ENCODE data around the gene TOR2A. TPM values are rescaled to one million over a fixed set of nuclear protein-coding genes. Genes with fewer than 3 reads are reported as not detected.

Gene TOR2A
- total and polyA plus RNA-seq, 3 donors from 2014 or later = 28.7 to 32.0 (median 30.4) TPM

DNA sequence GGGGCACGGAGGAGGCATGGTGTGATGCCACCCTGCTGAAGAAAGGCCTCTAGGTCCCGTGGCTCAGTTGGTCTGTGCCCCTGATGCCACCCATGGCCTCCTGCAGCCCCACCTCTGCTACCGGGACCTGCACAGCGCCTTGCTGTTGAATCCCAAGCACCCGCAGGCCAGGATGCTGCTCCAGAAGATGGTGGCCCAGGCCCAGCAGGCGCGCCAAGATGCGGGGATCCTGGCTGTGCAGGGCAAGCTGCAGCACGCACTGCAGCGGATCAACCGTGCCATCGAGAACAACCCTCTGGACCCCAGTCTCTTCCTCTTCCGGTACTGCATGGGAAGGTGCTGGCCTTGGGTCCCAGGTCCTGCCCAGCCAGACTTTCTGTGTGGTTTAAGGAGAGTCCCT lies 12.1 kb downstream of the TOR2A start:
- intact Hi-C loops (cut with DNase I; ENCODE audit: low total_unique reads) = no loop called here
- no peak overlapping the region for H3K4me3 ChIP-seq
- H3K4me1 ChIP-seq = peaks cover 18% of the 10 kb centered on the region
- no peak overlapping the region for H3K27ac ChIP-seq
- no peaks in the 10 kb centered on the region for H3K36me3 ChIP-seq (ENCODE audit: low read depth, missing control alignments)
- 97 to 98% methylated on average over 10 to 13 of the region's 13 CpGs for WGBS, 2 donors
- TF ChIP-seq, protein P1, sequence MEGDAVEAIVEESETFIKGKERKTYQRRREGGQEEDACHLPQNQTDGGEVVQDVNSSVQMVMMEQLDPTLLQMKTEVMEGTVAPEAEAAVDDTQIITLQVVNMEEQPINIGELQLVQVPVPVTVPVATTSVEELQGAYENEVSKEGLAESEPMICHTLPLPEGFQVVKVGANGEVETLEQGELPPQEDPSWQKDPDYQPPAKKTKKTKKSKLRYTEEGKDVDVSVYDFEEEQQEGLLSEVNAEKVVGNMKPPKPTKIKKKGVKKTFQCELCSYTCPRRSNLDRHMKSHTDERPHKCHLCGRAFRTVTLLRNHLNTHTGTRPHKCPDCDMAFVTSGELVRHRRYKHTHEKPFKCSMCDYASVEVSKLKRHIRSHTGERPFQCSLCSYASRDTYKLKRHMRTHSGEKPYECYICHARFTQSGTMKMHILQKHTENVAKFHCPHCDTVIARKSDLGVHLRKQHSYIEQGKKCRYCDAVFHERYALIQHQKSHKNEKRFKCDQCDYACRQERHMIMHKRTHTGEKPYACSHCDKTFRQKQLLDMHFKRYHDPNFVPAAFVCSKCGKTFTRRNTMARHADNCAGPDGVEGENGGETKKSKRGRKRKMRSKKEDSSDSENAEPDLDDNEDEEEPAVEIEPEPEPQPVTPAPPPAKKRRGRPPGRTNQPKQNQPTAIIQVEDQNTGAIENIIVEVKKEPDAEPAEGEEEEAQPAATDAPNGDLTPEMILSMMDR (IDR thresholded peaks at IDR 0.05) = no peak
- TF ChIP-seq POLR2A (IDR thresholded peaks at IDR 0.05) = no peak
- no peak for DNase-seq
- H3K9me3 ChIP-seq = no peaks in the 10 kb centered on the region
- no peaks in the 10 kb centered on the region for H3K27me3 ChIP-seq

DNA sequence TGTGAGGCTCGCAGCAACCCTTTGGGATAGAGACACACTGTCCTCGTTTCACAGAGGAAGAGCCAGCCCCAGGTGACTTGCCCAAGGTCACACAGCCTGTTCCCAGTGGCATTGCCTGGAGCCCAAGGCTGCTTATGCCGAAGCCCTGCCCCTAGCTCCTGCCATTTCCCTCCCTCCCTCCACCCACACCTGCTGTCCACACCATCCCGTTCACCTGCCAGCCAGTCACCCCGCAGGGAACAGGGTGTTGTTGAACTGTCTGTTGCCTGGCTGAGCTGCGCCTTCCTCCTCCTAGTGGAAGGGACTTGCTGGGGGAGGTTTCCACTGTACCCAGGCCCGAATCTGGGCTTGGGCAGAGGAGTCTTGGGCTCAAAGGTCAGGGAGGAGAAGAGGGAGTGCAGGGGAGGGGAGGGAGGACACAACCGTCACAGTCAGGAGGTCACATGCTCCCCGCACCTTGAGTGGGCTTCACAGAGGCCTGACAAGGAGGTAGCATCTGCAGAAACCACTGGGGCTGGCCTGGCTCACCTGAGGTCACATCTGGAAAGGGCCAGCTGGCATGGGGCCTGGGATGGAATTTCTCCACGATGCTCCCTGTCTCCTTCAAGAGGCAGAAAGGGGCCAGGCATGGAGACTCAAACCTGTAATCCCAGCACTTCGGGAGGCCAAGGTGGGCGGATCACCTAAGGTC lies 12.9 kb downstream of the TOR2A start:
- Histone ChIP-seq H3K36me3 (ENCODE audit: low read depth, missing control alignments) (no peaks in the 10 kb centered on the region), H3K27ac (no peak overlapping the region), H3K27me3 (no peaks in the 10 kb centered on the region), H3K9me3 (no peaks in the 10 kb centered on the region), H3K4me1 (peaks cover 18% of the 10 kb centered on the region), H3K4me3 (no peak overlapping the region)
- DNase-seq = no peak
- intact Hi-C loops (cut with DNase I; ENCODE audit: low total_unique reads) = no loop called here
- TF ChIP-seq, protein P1 (IDR thresholded peaks at IDR 0.05) = no peak
- no peak for TF ChIP-seq POLR2A (IDR thresholded peaks at IDR 0.05)
- WGBS, 2 donors = 58 to 69% methylated on average over 8 to 12 of the region's 12 CpGs

DNA sequence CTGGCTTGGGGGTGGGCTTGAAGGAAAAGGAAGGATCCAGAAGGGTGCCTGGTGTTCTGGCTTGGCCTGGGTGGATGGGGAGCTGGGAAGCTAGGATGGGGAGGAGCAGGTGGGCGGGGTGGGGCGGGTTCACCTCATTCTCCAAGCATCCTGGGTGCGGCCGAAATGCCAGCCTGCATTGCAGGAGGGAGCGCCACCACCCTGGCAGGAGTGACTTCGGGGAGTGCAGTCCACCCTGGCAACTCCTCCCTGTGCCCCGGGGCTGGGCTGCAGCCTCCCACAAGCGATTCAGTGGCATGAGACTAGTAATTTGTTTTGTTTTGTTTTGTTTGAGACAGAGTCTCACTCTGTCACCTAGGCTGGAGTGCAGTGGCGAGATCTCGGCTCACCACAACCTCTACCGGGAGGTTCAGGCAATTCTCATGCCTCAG lies 13.7 kb downstream of the TOR2A start:
- no peaks in the 10 kb centered on the region for H3K27me3 ChIP-seq
- peaks cover 21% of the 10 kb centered on the region for H3K4me1 ChIP-seq
- no peak overlapping the region for H3K4me3 ChIP-seq
- intact Hi-C loops (cut with DNase I; ENCODE audit: low total_unique reads) = no loop called here
- 71 to 76% methylated on average over 4 to 11 of the region's 11 CpGs for WGBS, 2 donors
- no peak for DNase-seq
- H3K27ac ChIP-seq = no peak overlapping the region
- no peaks in the 10 kb centered on the region for H3K36me3 ChIP-seq (ENCODE audit: low read depth, missing control alignments)
- H3K9me3 ChIP-seq = no peaks in the 10 kb centered on the region
- TF ChIP-seq, protein P1 (IDR thresholded peaks at IDR 0.05) = no peak
- no peak for TF ChIP-seq POLR2A (IDR thresholded peaks at IDR 0.05)

DNA sequence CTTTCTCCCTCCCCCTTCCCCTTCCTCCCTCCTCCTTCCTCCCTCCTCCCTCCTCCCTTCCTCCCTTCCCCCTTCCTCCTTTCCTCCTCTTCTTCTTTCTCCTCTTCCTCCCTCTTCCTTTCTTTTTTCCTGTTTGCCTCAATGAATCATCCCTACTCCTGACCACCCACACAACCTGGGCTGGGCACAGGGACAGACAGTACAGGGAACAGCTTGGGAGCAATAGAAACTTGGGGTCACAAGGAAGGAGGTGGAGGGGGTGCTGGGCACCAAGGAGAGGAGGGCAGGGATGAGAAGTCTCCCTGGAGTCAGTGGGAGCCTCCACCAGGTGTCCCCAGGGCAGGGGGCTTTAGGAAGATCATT lies 14.2 kb downstream of the TOR2A start:
- intact Hi-C loops (cut with DNase I; ENCODE audit: low total_unique reads) = no loop called here

More for the DNA sequence above, 14.2 kb downstream of the TOR2A start:
- TF ChIP-seq POLR2A (IDR thresholded peaks at IDR 0.05) = no peak
- TF ChIP-seq, protein P1 (IDR thresholded peaks at IDR 0.05) = no peak
- Histone ChIP-seq H3K9me3 (no peaks in the 10 kb centered on the region), H3K4me3 (no peak overlapping the region), H3K36me3 (ENCODE audit: low read depth, missing control alignments) (no peaks in the 10 kb centered on the region), H3K27me3 (no peaks in the 10 kb centered on the region), H3K27ac (no peak overlapping the region), H3K4me1 (peaks cover 25% of the 10 kb centered on the region)
- DNase-seq = no peak

Data from testis (tissue), 3 donors.